Spinal cord (tissue), 10 donors: ENCODE measurements around the gene TBC1D14. TPM values are rescaled to one million over a fixed set of nuclear protein-coding genes. Genes with fewer than 3 reads are reported as not detected.
A peak's percentile ranks its signal among the peaks of the same experiment; 100 is the strongest.

Experiments used
- DNase-seq, 6 donors: peaks; one replicate each; pipeline versions ENCODE4 v3.0.0 to v3.0.0-alpha.2; 2013 to 2015; ENCODE audit warnings: low spot score in 6 of 6, low read depth in 4 of 6
- H3K27ac ChIP-seq: one replicate; pipeline ENCODE4 v1.5.1; 2013; ENCODE audit warnings: low read depth, low read length, control low read depth
- H3K27me3 ChIP-seq: one replicate; pipeline ENCODE4 v1.6.1; 2013; ENCODE audit warnings: low read length; ENCODE audit not compliant: control insufficient read depth, insufficient read depth
- H3K36me3 ChIP-seq: one replicate; pipeline ENCODE4 v1.6.1; 2013; ENCODE audit warnings: low read length; ENCODE audit not compliant: control insufficient read depth, insufficient read depth
- H3K4me1 ChIP-seq: one replicate; pipeline ENCODE4 v1.6.1; 2013; ENCODE audit warnings: low read length; ENCODE audit not compliant: control insufficient read depth, insufficient read depth
- H3K4me3 ChIP-seq: one replicate; pipeline ENCODE4 v1.5.1; 2013; ENCODE audit warnings: low read depth, low read length, control low read depth
- H3K9me3 ChIP-seq: one replicate; pipeline ENCODE4 v1.6.1; 2013; ENCODE audit warnings: low read length; ENCODE audit not compliant: control insufficient read depth, insufficient read depth
- WGBS: methylation state at CpG from one replicate; pipeline ENCODE4 v1.1.5; 2013; ENCODE audit warnings: missing lambda C conversion rate; ENCODE audit not compliant: insufficient coverage; 5-methylcytosine and 5-hydroxymethylcytosine counted together
- polyA plus RNA-seq, 2 donors: library from polyadenylated mRNA; unstranded; fragments of 120-200 nt; gene quantifications; one replicate each; pipeline ENCODE4 v1.2.1, GENCODE V29; 2013; ENCODE audit not compliant: insufficient read length in 2 of 2
- total RNA-seq, 2 donors: library from RNA; depleted of rRNA in 1 of 2; stranded (reverse); fragments of 120-200 nt in 1 of 2; fragments of >200 nt in 1 of 2; gene quantifications; one replicate each; pipeline versions ENCODE4 v1.2.3 to v1.2.4, GENCODE V29; 2013 to 2014
- donor health status: healthy.

The TBC1D14 gene
- total and polyA plus RNA-seq, 4 donors: 73.7 to 104 (median 102) TPM

DNA sequence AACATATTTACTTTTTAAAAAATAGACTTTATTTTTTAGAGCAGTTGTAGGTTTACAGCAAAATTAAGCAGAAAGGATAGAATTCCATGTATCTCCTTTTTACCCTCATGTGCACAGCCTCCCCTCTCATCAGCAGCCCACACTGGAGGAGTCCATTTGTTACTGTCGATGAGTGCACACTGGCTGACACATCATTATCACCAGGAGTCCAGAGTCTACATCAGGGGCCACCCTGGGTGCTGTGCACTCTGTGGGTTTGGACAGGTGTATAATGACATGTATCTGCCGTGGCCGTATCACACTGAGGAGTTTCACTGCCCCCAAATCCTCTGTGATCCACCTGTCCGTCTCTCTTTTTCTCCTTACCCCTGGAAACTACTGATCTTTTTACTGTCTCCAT, 26.3 kb downstream of the TBC1D14 start:
- Histone ChIP-seq H3K27me3 (no peaks in the 10 kb centered on the region), H3K36me3 (peaks cover 20% of the 10 kb centered on the region), H3K9me3 (no peaks in the 10 kb centered on the region), H3K4me1 (peaks cover 45% of the 10 kb centered on the region), H3K27ac (no peak overlapping the region), H3K4me3 (no peak overlapping the region)
- DNase-seq: no peak
- 100% methylated on average over 2 of the region's 4 CpGs for WGBS

GRCh38 chr4:6937201-6937600, 27.6 kb downstream of the TBC1D14 start:
- H3K9me3 ChIP-seq: no peaks in the 10 kb centered on the region
- H3K36me3 ChIP-seq: peaks cover 20% of the 10 kb centered on the region
- H3K27ac ChIP-seq: no peak overlapping the region
- H3K4me1 ChIP-seq: peaks cover 46% of the 10 kb centered on the region
- no peak for DNase-seq
- no peak overlapping the region for H3K4me3 ChIP-seq
- no peaks in the 10 kb centered on the region for H3K27me3 ChIP-seq
- WGBS: 91% methylated on average over 3 of the region's 6 CpGs

DNA sequence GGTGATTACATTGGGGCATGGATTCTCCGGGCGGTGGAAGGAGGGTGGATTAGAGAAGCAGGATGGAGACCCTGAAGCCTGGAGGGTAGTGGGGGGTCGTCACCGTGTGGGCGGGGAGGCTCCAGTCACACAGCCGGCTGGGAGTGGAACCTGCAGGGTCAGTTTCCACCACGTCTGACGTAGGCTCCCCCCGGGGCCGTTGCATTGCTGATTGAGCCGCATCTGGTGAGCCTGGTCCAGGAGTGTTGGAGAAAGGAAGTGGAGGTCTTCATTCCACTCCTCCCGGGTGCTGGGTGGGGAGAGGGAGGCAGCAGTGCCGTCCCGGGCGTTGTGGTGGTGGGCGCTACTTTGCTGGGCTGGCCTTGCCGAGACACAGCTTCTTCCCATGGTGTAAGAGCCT, 28.1 kb downstream of the TBC1D14 start:
- no peak overlapping the region for H3K4me3 ChIP-seq
- H3K27me3 ChIP-seq: no peaks in the 10 kb centered on the region
- DNase-seq: no peak
- H3K9me3 ChIP-seq: no peaks in the 10 kb centered on the region
- H3K4me1 ChIP-seq: peaks cover 43% of the 10 kb centered on the region
- no peak overlapping the region for H3K27ac ChIP-seq
- H3K36me3 ChIP-seq: peaks cover 20% of the 10 kb centered on the region
- WGBS: 75% methylated on average over 15 of the region's 17 CpGs

GRCh38 chr4:6938237-6938636, 28.6 kb downstream of the TBC1D14 start:
- WGBS: 85% methylated on average over 7 of the region's 7 CpGs

DNA sequence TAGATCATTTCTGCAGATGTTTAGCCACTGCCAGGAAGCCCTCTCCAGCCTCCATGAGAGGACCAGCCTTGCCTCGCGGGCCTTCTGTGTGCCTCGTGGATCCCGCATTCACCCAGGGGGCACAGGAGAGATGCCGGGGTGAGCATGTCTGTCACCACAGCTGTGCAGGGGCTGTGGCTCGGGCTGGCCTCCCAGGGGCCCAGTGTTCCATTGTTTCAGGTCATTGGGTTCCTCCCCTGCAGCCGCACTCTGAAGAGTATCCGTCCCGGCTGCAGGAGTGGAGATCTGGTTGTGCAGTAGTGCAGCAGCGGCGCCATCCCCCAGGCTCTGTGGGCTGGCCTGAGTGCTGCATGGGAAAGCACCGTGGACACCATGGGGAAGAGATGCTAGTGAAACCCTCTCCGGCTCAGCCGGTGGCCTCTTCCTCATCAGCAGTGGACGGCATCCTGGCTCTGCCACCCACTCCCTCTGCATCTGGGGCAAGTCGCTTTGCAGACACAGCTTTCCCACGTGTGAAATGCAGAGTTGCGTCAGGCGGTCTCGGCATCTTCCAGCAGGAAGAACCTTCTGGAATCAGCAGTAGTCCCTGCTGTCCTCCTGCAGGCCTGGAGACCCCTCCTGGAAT, 29.1 kb downstream of the TBC1D14 start:
- no peak for DNase-seq

More at GRCh38 chr4:6938237-6938636, 28.6 kb downstream of the TBC1D14 start:
- Histone ChIP-seq H3K27me3 (no peaks in the 10 kb centered on the region), H3K27ac (no peak overlapping the region), H3K4me3 (no peak overlapping the region), H3K36me3 (peaks cover 20% of the 10 kb centered on the region), H3K4me1 (peaks cover 42% of the 10 kb centered on the region), H3K9me3 (no peaks in the 10 kb centered on the region)
- no peak for DNase-seq

GRCh38 chr4:6939761-6940743, 30.4 kb downstream of the TBC1D14 start:
- Histone ChIP-seq H3K4me1 (peaks cover 55% of the 10 kb centered on the region), H3K27ac (no peak overlapping the region), H3K4me3 (no peak overlapping the region), H3K9me3 (no peaks in the 10 kb centered on the region), H3K27me3 (no peaks in the 10 kb centered on the region), H3K36me3 (peaks cover 16% of the 10 kb centered on the region)
- DNase-seq: no peak
- whole genome bisulfite sequencing: 76% methylated on average over 24 of the region's 24 CpGs

More for the DNA sequence above, 29.1 kb downstream of the TBC1D14 start:
- peaks cover 20% of the 10 kb centered on the region for H3K36me3 ChIP-seq
- no peak overlapping the region for H3K4me3 ChIP-seq
- no peak overlapping the region for H3K27ac ChIP-seq
- WGBS: 65% methylated on average over 20 of the region's 20 CpGs
- H3K9me3 ChIP-seq: no peaks in the 10 kb centered on the region
- no peaks in the 10 kb centered on the region for H3K27me3 ChIP-seq
- peaks cover 47% of the 10 kb centered on the region for H3K4me1 ChIP-seq

- Histone ChIP-seq H3K27ac (no peak overlapping the region), H3K9me3 (no peaks in the 10 kb centered on the region), H3K4me3 (no peak overlapping the region), H3K36me3 (peaks cover 14% of the 10 kb centered on the region), H3K4me1 (peaks cover 52% of the 10 kb centered on the region), H3K27me3 (no peaks in the 10 kb centered on the region)
- DNase-seq: no peak
- 89% methylated on average over 10 of the region's 11 CpGs for WGBS
Observed at GRCh38 chr4:6940744-6941137, 31.1 kb downstream of the TBC1D14 start.

GRCh38 chr4:6941796-6942195, 32.2 kb downstream of the TBC1D14 start:
- no peaks in the 10 kb centered on the region for H3K27me3 ChIP-seq
- H3K9me3 ChIP-seq: no peaks in the 10 kb centered on the region
- H3K4me3 ChIP-seq: no peak overlapping the region
- H3K27ac ChIP-seq: peak overlapping the region; percentile 80
- 100% methylated on average over 1 of the region's 4 CpGs for WGBS
- H3K4me1 ChIP-seq: peaks cover 52% of the 10 kb centered on the region
- DNase-seq: no peak
- peaks cover 14% of the 10 kb centered on the region for H3K36me3 ChIP-seq

DNA sequence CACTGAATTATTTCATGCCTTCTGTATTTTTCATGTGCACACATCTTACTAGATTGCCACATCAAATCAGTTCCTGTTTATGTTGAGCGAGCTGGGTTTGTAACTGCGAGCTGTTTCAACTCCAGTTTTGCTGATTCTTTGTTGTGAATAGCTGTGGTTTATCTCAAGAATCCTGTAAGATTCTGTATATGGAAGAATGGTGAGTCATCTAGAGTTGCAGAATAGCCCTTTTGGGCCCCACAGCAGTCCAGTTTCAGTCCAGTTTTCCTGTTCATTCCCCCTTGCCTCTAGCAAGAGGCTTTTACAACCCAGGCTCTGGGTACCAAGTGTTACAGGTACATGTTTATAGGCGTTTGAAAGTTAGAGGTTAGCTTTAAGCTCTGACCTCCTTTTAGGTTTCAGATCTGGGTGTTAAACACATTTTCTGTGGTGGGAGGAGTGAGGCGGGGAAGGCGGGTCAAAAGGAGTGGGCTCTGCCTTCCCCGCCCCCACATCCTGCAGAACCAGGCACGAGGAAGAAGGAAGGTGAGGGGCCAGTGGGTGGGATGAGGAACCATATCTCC, 32.7 kb downstream of the TBC1D14 start:
- WGBS: 54% methylated on average over 2 of the region's 7 CpGs
- Histone ChIP-seq H3K4me3 (no peak overlapping the region), H3K27me3 (no peaks in the 10 kb centered on the region), H3K9me3 (no peaks in the 10 kb centered on the region), H3K36me3 (peaks cover 14% of the 10 kb centered on the region), H3K4me1 (peaks cover 52% of the 10 kb centered on the region), H3K27ac (peak overlapping the region; percentile 80)
- DNase-seq: peak in 1 of 6 donors; percentile 50
